CD14-positive monocyte (primary cell): ENCODE measurements around the gene WFDC1. TPM values are rescaled to one million over a fixed set of nuclear protein-coding genes. Genes with fewer than 3 reads are reported as not detected.

Experiments
- DNase-seq, 3 donors: peaks; one replicate each; pipeline ENCODE4 v3.0.0-alpha.2; 2011 to 2022
- H2AFZ ChIP-seq: 2 replicates; pipeline ENCODE4 v1.6.0; 2012; ENCODE audit warnings: mild to moderate bottlenecking, low read depth, low read length, inconsistent platforms; ENCODE audit not compliant: insufficient read depth, poor library complexity, severe bottlenecking
- H3K27ac ChIP-seq, 2 donors: 1 replicate in 1 of 2; 2 replicates in 1 of 2; pipeline ENCODE4 v1.5.1; 2012 to 2013; ENCODE audit warnings: low read length in 2 of 2, control low read depth in 1 of 2, inconsistent platforms in 1 of 2, low read depth in 1 of 2, mild to moderate bottlenecking in 1 of 2
- H3K27me3 ChIP-seq, 2 donors: one replicate each; pipeline versions ENCODE4 v1.6.0 to v1.6.1; 2011 to 2013; ENCODE audit warnings: low read length in 2 of 2; ENCODE audit not compliant: control insufficient read depth in 2 of 2, insufficient read depth in 2 of 2
- H3K36me3 ChIP-seq, 2 donors: replicated peaks in 1 of 2; 1 replicate in 1 of 2; 2 replicates in 1 of 2; pipeline versions ENCODE4 v1.5.1 to v1.6.1; 2012 to 2013; ENCODE audit warnings: low read length in 2 of 2, control low read depth in 1 of 2, inconsistent platforms in 1 of 2, mild to moderate bottlenecking in 1 of 2; ENCODE audit not compliant: insufficient read depth in 2 of 2, control insufficient read depth in 1 of 2
- H3K4me1 ChIP-seq, 2 donors: 1 replicate in 1 of 2; 2 replicates in 1 of 2; pipeline versions ENCODE4 v1.5.1 to v1.6.1; 2012 to 2013; ENCODE audit warnings: low read length in 2 of 2, control low read depth in 1 of 2, inconsistent platforms in 1 of 2, mild to moderate bottlenecking in 1 of 2, moderate library complexity in 1 of 2; ENCODE audit not compliant: insufficient read depth in 2 of 2, control insufficient read depth in 1 of 2
- H3K4me2 ChIP-seq: replicated peaks from 2 replicates; pipeline ENCODE3; 2012; ENCODE audit warnings: low read length, moderate library complexity, mild to moderate bottlenecking; ENCODE audit not compliant: poor library complexity, severe bottlenecking; ENCODE audit errors: extremely low read depth
- H3K4me3 ChIP-seq, 3 experiments: fragments of 200-600 bp in 1 of 3; sonication (generic) in 1 of 3; replicated peaks in 1 of 3; 1 replicate in 2 of 3; 2 replicates in 1 of 3; pipeline ENCODE4 v1.5.1; 2011 to 2013; ENCODE audit warnings: low read length in 3 of 3, mild to moderate bottlenecking in 3 of 3, control low read depth in 2 of 3, low read depth in 2 of 3, inconsistent platforms in 1 of 3, moderate library complexity in 1 of 3
- H3K79me2 ChIP-seq: 2 replicates; pipeline ENCODE4 v1.6.0; 2012; ENCODE audit warnings: mild to moderate bottlenecking, control low read depth, inconsistent platforms, low read length, moderate library complexity; ENCODE audit not compliant: insufficient read depth
- H3K9ac ChIP-seq: 2 replicates; pipeline ENCODE4 v1.6.0; 2017; ENCODE audit warnings: low read length, mild to moderate bottlenecking; ENCODE audit not compliant: insufficient read depth, poor library complexity, severe bottlenecking
- H3K9me3 ChIP-seq, 2 donors: replicated peaks in 1 of 2; 1 replicate in 1 of 2; 2 replicates in 1 of 2; pipeline versions ENCODE4 v1.5.1 to v1.6.1; 2012 to 2013; ENCODE audit warnings: low read length in 2 of 2, control low read depth in 1 of 2; ENCODE audit not compliant: control insufficient read depth in 1 of 2, insufficient read depth in 1 of 2
- H4K20me1 ChIP-seq: 2 replicates; pipeline ENCODE4 v1.6.0; 2012; ENCODE audit warnings: mild to moderate bottlenecking, low read length, control low read depth, moderate library complexity; ENCODE audit not compliant: insufficient read depth
- H3K27ac Mint-ChIP-seq, 7 donors: one replicate each; pipeline ENCODE4 v1.8.0; 2020; ENCODE audit warnings: mild to moderate bottlenecking in 7 of 7, mixed read lengths in 7 of 7, moderate library complexity in 6 of 7, inconsistent platforms in 2 of 7
- H3K27me3 Mint-ChIP-seq, 3 donors: one replicate each; pipeline ENCODE4 v1.8.0; 2021 to 2022; ENCODE audit warnings: low read depth in 3 of 3, mild to moderate bottlenecking in 3 of 3, mixed read lengths in 3 of 3, moderate library complexity in 3 of 3, inconsistent platforms in 1 of 3
- H3K36me3 Mint-ChIP-seq, 2 donors: one replicate each; pipeline ENCODE4 v1.8.0; 2020; ENCODE audit warnings: mixed read lengths in 2 of 2, inconsistent platforms in 1 of 2, mild to moderate bottlenecking in 1 of 2
- H3K4me1 Mint-ChIP-seq: one replicate; pipeline ENCODE4 v1.8.0; 2020; ENCODE audit warnings: mild to moderate bottlenecking, mixed read lengths
- H3K4me3 Mint-ChIP-seq, 2 donors: one replicate each; pipeline ENCODE4 v1.8.0; 2020; ENCODE audit warnings: mild to moderate bottlenecking in 2 of 2, mixed read lengths in 2 of 2, moderate library complexity in 1 of 2
- H3K9me3 Mint-ChIP-seq, 7 donors: one replicate each; pipeline ENCODE4 v1.8.0; 2020 to 2022; ENCODE audit warnings: mixed read lengths in 7 of 7, mild to moderate bottlenecking in 6 of 7, moderate library complexity in 6 of 7, inconsistent platforms in 2 of 7
- WGBS: methylation state at CpG from one replicate; pipeline ENCODE4 v1.1.5; 2013; ENCODE audit warnings: missing lambda C conversion rate; ENCODE audit not compliant: insufficient coverage; 5-methylcytosine and 5-hydroxymethylcytosine counted together
- intact Hi-C, 2 donors: fragments of 100-400 bp; cut with micrococcal nuclease; formaldehyde crosslinking; loops; one replicate each; pipeline versions ENCODE4 v1.15.0 to v1.15.1; 2023
- polyA plus RNA-seq, 3 donors: library from polyadenylated mRNA; depleted of rRNA in 1 of 3; unstranded in 2 of 3; stranded (reverse) in 1 of 3; fragments of 300-500 nt in 2 of 3; fragments of >200 nt in 1 of 3; fragmentation: Illumina TruSeq in 2 of 3; gene quantifications; 1 replicate in 2 of 3; 2 replicates in 1 of 3; pipeline ENCODE4 v1.2.3, GENCODE V29; 2012 to 2021
- TF ChIP-seq, protein P1 (sequence below): fragments of 200-600 bp; IDR thresholded peaks from one replicate; pipeline ENCODE4 v1.8.0; 2022; ENCODE audit warnings: antibody characterized with exemption, mild to moderate bottlenecking

The WFDC1 gene
- polyA plus RNA-seq, 3 donors = not detected

DNA sequence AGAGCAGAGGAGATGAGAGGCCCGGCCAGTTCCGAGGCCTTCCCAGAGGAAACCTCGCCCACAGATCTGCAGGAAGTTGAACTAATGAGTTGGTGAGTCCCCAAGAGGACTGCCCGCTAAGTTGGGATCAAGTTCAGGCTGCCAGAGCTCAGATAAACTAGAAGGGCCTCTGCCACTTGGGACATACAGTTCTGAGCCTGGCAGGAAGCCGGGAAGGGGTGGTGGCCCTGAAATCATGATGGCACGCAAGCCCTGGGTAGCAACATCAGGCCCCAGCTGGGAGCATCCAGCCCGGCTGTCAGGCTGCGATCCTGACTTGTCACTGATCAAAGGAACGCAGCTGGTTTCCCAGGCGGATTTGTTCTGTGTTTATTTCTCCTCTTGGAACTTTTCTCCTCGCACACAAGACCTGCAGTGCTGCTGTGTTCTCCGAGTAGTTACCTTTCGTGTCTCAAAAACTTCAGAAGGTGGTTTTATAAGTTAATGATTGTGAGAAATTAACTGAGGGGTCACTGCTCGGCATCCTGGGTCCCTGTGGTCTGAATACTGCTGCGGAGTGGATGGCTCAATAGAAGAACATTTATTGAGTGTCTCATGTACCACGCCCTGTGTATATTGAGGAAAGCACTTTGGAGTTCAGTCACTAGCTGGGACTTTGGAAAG, 8.0 kb upstream of the WFDC1 start:
- TF ChIP-seq, protein P1, sequence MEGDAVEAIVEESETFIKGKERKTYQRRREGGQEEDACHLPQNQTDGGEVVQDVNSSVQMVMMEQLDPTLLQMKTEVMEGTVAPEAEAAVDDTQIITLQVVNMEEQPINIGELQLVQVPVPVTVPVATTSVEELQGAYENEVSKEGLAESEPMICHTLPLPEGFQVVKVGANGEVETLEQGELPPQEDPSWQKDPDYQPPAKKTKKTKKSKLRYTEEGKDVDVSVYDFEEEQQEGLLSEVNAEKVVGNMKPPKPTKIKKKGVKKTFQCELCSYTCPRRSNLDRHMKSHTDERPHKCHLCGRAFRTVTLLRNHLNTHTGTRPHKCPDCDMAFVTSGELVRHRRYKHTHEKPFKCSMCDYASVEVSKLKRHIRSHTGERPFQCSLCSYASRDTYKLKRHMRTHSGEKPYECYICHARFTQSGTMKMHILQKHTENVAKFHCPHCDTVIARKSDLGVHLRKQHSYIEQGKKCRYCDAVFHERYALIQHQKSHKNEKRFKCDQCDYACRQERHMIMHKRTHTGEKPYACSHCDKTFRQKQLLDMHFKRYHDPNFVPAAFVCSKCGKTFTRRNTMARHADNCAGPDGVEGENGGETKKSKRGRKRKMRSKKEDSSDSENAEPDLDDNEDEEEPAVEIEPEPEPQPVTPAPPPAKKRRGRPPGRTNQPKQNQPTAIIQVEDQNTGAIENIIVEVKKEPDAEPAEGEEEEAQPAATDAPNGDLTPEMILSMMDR = no peak
- no peaks in the 10 kb centered on the region for H3K9me3 Mint-ChIP-seq
- H3K4me3 Mint-ChIP-seq = no peak overlapping the region

DNA sequence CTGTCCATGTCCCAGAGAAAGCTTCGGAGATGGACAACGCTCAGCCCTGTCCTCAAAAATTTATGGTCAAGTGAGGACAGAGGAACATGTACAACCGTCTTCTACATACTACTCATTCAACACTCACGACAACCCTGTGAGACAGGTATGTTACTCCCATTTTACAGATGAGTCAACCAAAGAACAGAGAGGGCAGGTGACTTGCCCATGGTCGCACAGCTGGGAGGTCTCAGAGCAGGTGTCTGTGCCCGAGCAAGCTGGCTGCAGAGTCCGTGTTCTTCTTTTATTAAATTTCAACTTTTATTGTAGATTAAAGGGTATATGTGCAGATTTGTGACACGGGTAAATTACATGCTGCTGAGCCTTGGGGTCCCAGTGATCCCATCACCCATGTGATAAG, 5.8 kb upstream of the WFDC1 start:
- Mint-ChIP-seq H3K4me1 (peaks cover 14% of the 10 kb centered on the region), H3K4me3 (no peak overlapping the region), H3K27me3 (peaks cover 10 to 19% (median 13%) of the 10 kb centered on the region in 3 donors), H3K9me3 (no peaks in the 10 kb centered on the region), H3K27ac (no peak overlapping the region), H3K36me3 (no peaks in the 10 kb centered on the region)
- no peaks in the 10 kb centered on the region for H4K20me1 ChIP-seq
- H3K27me3 ChIP-seq = no peaks in the 10 kb centered on the region
- H2AFZ ChIP-seq = no peak overlapping the region
- H3K4me1 ChIP-seq = peaks cover 0 to 7% of the 10 kb centered on the region in 2 donors
- H3K36me3 ChIP-seq = no peaks in the 10 kb centered on the region
- no peak overlapping the region for H3K9ac ChIP-seq
- WGBS = 96% methylated on average over 4 of the region's 8 CpGs
- intact Hi-C loops = no loop called here
- TF ChIP-seq, protein P1 = no peak
- DNase-seq = no peak
- no peaks in the 10 kb centered on the region for H3K9me3 ChIP-seq
- no peak overlapping the region for H3K4me2 ChIP-seq
- H3K4me3 ChIP-seq = no peak overlapping the region
- no peaks in the 10 kb centered on the region for H3K79me2 ChIP-seq
- H3K27ac ChIP-seq = no peak overlapping the region

More for the DNA sequence above, 8.0 kb upstream of the WFDC1 start:
- Mint-ChIP-seq H3K36me3 (no peaks in the 10 kb centered on the region), H3K27ac (no peak overlapping the region), H3K27me3 (peaks cover 7 to 18% (median 8%) of the 10 kb centered on the region in 3 donors), H3K4me1 (peaks cover 3% of the 10 kb centered on the region)
- Histone ChIP-seq H3K27ac (no peak overlapping the region), H3K4me1 (no peaks in the 10 kb centered on the region), H2AFZ (no peak overlapping the region), H4K20me1 (no peaks in the 10 kb centered on the region), H3K27me3 (no peaks in the 10 kb centered on the region), H3K4me2 (no peak overlapping the region), H3K9ac (no peak overlapping the region), H3K36me3 (no peaks in the 10 kb centered on the region), H3K4me3 (no peak overlapping the region), H3K9me3 (no peaks in the 10 kb centered on the region), H3K79me2 (no peaks in the 10 kb centered on the region)
- intact Hi-C loops = no loop called here
- no peak for DNase-seq
- 68% methylated on average over 14 of the region's 16 CpGs for WGBS
